HG03565 (cell line): ENCODE results near the gene CYP27B1.
"Not testable (repeated sequence)": the region's sequence is repeated elsewhere in the genome, so short reads cannot be mapped to it uniquely, and the experiment has no call there.

Experiments used
- ATAC-seq: cut with Tn5 transposase; IDR thresholded peaks from one replicate; pipeline ENCODE4 v1.9.1; 2021; ENCODE audit warnings: mild to moderate bottlenecking, moderate library complexity; ENCODE audit not compliant: unreplicated experiment

CYP27B1 gene

DNA sequence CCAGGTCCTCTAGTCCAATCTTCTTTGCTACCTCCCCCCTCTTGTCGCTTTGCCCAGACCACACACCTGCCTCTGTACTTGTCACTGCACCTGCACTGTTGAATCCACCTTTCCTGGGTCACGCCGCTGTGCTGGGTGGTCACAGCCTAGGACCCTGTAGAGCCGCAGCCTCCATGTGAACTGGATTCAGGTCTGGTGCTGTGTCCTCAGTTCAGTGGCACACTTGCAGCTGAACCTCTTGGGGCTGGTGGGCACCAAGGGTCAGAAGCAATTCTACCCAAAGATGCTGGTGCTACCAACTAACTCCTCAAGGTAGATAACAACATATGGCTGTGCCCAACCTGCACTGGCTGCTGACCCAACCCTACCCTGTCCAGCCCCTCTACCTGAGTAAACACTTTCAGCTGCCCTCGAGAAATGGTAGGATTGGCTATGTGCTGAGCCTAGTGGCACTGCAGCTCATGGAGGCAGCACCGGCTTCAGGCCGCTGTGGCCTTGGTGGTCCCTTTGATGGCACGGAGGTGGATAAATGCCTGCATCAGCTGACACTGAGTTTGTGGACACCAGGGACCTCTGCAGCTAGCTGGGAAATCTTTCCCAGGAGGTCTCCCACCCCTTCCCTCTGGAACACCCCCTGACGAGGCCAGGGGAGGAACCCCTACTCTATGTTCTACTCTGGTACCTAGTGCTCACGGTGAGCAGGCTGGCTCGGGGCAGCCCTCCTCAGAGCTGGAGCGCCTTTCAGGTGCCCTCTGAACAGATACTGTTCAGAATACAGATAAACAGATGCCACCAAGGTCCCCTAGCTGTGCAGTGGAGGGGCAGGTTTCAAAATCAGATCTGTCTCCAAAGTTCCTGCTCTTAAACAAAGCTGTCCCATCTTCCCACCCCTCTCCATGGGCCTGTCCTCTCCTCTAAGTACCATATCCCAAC, 42.6 kb downstream of the CYP27B1 start:
- ATAC-seq = no peak

DNA sequence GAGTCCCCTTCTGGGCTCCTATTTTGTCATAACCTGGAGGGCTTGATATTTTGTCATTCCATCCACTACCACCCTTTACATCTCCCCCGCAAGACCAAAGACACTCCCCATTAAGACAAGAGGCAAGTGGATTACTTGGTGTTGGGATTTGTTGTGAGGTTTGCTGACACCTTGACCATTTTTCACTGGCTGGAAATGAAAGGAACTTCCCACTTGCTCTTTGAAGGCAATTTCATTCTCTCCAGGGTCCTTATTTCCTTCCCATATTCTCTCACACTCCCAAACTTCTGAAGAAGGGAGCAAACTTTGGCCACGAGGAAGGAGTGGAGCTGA, 43.3 kb downstream of the CYP27B1 start:
- no peak for ATAC-seq

DNA sequence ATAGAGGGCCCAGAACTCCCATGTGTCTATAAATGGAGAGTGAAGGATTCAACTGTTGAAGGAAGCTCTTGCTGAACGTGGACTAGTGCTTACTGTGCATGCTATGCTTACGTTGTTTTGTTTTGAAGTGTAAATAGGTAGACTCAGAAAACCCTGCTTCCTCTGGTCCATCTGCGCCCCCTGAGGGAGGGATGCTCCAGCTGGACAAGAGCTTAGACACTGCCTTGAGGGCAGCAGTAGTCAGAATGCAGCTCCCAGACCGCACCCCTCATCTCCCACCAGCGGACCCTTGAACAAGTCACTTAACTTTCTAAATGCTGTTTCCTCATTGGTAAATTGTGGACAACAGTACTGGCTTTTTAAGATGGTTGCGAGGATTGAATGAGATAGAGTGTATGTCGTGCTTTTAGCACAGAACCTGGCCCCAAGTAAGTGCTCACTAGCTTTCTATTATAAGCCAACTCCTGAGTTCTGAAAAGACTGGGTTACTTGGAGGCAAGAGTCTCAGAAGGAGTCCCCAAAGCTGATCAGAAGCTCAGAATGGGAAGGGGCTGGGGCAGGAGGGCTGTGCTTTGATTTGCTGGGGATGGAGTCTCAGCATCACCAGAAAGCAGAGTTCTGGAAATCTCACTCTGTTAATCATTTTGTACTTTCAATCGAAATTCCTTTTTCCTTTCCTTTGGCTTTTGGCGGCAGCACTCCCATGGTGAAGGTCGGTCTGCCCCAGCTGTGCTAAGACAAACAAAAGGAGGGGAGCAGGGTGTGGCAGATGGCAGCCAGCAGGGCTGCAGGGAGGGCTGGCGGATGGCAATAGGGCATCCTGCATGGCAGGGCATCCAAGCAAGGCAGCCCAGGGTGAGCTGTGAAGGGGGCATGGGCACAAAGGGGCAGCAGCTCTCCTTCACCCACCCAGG, 43.9 kb downstream of the CYP27B1 start:
- ATAC-seq = no peak

DNA sequence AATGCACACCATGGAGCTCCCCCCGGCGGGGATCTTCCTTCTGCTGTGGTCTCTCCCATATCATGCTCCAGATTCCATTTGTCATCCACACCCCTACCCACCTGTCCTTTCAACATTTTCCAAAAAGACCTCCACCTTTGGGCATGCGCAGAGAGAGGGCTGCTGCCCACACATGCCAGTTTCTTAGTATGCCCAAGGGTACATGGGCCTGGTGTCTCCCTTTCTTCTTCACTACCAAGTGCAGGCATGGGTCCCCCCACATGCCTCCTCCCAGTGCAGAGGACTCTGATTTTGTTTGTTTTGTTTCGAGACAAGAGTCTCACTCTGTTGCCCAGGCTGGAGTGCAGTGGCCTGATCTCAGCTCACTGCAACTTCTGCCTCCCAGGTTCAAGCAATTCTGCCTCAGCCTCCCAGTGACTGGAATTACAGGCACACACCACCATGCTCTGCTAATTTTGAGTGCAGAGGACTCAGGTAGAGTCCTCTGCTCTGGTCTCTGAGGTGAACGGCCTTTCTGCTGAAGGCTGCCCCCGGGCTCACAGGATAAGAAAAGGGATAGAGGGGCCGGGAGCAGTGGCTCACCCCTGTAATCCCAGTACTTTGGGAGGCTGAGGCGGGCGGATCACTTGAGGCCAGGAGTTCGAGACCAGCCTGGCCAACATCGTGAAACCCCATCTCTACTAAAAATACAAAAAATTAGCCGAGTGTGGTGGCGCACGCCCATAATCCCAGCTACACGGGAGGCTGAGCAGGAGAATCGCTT, 44.9 kb downstream of the CYP27B1 start:
- ATAC-seq = not testable (repeated sequence)

DNA sequence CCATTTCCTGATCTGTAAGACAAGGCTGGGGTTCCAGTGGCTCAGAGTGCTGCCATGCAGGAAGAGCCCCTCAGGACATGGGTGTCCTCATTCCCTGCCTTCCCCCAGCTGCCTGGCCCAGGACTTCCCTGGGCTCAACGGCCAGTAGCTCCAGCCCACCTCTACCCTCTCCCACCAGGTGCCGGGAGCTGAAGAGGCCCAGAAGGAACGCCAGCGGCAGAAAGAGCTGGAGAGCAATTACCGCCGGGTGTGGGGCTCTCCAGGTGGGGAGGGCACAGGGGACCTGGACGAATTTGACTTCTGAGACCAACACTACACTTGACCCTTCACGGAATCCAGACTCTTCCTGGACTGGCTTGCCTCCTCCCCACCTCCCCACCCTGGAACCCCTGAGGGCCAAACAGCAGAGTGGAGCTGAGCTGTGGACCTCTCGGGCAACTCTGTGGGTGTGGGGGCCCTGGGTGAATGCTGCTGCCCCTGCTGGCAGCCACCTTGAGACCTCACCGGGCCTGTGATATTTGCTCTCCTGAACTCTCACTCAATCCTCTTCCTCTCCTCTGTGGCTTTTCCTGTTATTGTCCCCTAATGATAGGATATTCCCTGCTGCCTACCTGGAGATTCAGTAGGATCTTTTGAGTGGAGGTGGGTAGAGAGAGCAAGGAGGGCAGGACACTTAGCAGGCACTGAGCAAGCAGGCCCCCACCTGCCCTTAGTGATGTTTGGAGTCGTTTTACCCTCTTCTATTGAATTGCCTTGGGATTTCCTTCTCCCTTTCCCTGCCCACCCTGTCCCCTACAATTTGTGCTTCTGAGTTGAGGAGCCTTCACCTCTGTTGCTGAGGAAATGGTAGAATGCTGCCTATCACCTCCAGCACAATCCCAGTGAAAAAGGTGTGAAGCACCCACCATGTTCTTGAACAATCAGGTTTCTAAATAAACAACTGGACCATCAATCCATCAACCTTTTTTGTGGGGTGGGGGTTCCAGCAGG, 46.0 kb downstream of the CYP27B1 start:
- no peak for ATAC-seq

DNA sequence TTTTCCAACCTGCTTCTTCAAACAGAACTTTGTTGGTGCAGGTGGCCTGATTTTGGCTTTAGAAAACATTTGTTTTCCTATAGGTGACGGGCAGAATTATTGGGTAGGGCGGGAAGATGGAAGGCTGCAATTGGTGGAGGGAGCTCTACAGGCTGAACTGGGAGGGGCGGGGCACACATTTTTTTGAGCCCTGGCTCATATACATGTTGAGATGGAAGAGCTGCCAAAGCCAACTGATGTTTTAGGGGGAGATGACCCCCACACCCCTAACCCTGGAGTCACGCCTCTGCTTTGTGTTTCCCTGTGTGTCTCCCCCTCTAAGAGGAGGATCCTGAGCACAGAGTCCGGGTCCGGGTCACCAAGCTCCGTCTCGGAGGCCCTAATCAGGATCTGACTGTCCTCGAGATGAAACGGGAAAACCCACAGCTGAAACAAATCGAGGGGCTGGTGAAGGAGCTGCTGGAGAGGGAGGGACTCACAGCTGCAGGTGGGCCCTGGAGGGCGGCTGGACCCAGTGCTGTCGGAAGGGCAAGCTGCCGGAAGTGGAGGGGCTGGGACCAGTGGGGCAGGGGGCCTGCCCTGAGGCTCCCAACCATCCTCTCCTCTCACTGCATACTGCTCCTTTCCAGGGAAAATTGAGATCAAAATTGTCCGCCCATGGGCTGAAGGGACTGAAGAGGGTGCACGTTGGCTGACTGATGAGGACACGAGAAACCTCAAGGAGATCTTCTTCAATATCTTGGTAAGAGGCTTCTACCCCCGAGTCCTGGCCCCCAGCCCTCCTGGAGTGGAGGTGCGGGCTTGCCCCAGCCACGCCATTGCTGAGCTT, 46.9 kb downstream of the CYP27B1 start:
- ATAC-seq = no peak

DNA sequence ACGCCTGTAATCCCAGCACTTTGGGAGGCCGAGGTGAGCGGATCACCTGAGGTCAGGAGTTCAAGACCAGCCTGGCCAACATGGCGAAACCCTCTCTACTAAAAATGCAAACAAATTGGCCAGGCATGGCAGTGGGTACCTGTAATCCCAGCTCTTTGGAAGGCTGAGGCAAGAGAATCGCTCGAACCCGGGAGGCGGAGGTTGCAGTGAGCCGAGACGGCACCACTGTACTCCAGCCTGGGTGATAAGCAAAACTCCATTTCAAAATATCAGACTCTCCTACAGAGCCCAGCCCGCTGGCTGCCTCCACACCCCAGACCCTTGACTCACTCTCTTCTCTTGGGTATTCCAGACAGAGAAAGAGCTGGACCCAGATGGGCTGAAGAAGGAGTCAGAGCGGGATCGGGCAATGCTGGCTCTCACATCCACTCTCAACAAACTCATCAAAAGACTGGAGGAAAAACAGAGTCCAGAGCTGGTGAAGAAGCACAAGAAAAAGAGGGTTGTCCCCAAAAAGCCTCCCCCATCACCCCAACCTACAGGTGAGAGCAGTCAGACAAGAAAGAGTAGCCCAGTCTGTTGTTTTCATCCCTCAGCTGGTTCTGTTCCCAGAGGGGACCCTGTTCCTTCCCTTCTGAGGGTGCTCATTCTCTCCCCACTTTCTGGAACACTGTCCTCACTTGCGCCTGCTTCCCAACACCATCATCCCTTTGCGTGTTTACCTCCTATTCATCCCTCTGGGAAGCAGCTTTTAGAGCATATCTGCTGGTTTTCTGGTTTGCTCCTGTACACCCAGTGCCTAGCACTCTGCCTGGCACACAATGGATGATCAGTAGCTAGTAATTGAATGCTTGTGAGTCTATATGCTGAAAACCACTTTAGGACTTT, 48.0 kb downstream of the CYP27B1 start:
- ATAC-seq = no peak

DNA sequence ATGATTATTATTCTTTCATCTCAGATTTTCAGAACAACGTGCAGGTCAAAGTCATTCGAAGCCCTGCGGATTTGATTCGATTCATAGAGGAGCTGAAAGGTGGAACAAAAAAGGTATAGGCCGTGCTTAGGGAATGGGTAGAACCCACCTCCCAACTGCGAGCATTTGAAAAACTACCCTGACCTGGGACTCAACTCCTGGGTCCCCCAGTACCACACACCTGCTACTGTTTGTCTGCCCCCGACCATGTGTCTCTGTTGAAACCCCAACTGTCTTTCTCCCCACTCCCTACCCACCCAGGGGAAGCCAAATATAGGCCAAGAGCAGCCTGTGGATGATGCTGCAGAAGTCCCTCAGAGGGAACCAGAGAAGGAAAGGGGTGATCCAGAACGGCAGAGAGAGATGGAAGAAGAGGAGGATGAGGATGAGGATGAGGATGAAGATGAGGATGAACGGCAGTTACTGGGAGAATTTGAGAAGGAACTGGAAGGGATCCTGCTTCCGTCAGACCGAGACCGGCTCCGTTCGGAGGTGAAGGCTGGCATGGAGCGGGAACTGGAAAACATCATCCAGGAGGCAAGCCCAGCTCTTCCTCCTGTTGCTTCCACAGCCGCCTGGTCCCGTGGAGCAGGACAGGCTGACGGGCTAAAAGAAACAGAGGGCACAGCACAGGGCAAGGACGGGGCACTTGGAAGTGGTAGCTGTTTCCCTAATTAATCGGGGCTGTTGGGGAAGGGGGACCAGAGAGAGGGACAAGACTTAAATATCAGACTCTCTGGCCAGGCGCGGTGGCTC, 48.8 kb downstream of the CYP27B1 start:
- ATAC-seq = no peak

DNA sequence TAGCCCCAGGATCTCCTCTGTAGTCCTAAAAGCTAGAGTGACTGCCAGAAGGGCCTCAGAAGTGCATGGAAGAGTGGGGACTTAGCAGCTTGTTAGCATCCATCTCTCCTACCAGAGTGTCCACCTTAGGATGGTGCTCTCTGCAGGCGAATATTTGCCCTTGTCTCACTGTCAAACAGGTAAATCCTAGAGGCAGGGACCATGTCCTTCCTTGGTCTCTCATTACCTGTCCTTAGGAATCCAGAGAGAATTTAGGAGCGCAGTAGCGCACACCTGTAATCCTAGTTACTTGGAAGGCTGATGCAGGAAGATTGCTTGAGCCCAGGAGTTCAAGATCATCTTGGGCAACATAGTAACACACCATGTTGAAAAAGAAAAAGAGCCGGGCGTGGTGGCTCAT, 49.7 kb downstream of the CYP27B1 start:
- no peak for ATAC-seq

DNA sequence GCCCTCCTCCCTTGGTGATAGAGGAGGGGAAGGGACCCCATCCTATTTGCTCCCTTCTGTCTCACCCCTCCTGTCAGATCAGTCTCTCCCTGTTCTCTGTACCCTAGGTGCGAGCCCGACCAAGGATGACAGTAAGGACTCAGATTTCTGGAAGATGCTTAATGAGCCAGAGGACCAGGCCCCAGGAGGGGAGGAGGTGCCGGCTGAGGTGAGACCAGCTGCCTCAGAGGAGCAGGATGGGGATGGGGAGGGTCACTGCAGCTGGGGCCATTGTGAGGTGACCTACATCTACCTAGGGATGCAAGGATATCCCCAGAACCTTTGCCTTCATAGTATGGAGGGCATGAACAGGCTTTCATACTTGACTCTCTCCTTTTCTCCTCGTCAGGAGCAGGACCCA, 50.6 kb downstream of the CYP27B1 start:
- ATAC-seq = no peak

DNA sequence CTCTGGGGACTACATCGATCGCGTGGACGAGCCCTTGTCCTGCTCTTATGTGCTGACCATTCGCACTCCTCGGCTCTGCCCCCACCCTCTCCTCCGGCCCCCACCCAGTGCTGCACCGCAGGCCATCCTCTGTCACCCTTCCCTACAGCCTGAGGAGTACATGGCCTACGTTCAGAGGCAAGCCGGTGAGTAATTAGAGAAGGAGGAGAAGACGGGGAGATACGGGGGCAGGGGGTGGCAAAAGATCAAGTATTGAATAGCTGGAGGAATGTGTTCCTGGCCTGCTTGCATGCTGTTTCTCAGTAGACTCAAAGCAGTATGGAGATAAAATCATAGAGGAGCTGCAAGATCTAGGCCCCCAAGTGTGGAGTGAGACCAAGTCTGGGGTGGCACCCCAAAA, 51.1 kb downstream of the CYP27B1 start:
- no peak for ATAC-seq

DNA sequence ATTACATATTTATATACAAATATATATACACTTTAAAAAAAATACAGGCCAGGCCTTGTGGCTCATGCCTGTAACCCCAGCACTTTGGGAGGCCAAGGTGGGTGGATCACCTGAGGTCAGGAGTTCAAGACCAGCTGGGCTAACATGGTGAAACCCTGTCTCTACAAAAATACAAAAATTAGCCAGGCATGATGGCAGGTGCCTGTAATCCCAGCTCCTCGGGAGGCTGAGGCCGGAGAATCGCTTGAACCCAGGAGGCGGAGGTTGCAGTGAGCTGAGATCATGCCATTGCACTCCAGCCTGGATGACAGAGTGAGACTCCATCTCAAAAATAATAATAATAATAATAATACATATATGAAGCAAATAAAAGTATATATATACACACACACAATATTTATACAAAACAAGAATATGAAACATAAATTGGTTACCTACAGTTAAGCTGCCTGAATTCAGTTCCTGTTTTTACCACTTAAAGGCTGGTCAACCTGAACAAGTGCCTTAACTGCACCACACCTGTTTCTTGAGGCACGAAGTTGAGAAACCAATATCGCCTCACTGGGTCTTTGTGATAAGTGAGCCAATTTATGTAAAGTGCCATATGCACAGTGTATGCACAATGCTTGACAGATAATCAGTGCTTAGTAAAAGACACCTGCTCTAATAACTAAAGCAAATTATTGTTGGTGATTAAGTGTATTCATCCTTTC, 51.7 kb downstream of the CYP27B1 start:
- ATAC-seq = not testable (repeated sequence)

DNA sequence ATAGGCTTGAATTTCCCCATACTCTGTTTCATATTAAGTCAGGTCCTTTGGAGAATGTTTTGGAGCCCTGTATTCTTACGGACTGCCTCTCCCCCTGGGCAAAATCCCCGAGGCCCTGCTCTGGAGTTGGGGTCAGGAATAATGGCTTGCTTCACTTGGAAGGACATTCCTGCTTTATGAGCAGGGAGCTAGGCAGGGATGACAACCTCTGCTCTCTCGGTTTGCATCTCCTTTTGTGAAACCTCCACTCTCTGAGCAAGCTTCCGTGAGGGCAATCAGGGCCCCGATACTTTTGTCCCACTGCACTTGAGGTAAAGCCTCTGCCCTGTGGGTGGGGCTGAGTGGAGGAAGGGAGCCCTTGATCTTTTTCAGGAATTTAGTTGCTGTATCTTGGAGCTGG, 53.7 kb downstream of the CYP27B1 start:
- no peak for ATAC-seq

DNA sequence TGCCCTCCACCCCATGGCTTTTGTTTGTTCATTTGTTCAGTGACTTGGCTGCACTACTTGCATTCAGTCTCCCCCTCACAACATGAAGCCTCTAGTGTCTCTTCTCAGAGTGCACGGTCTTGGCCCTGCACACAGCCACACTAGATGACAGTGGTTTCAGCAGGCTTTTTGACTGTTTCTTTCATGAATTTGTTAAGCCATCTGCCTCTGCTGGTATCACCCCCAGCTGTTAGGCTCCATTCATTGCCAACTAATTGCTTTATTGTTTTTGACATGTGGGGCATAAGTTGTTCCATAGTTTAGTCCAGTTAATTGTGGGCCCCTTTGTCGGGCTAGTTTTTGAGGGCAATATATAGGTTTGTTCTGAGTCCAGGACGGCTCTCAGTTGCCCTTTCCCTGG, 54.2 kb downstream of the CYP27B1 start:
- ATAC-seq = no peak
